ENCODE results near the gene OR10H1. TPM values are rescaled to one million over a fixed set of nuclear protein-coding genes. Genes with fewer than 3 reads are reported as not detected.

Gene OR10H1
- total RNA-seq, 1 donor from 2014 or later: not detected

DNA sequence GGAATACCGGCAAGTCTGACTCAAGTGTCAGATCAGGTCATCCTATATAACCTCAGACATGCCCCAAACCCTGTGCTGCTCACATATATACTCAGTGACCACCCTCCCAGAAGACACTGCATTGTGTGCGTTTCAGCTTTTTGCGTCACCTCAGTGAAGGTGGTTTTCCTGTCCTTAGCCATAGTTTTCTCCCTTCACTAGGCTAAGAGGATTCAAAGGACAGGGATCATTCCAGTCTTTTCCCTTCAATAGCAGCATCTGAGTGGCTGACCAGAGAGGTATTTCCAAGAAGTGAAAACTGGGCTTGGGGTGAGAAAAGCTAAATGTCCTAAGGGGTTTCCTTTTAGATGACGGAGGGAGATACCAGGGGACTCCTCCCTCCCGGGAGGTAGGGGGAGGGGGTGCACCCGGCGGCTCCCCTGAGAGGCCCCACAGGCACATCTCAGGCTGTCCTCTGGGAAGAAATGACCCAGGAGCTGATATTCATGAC lies 12.7 kb upstream of the OR10H1 start:
- H3K4me2 ChIP-seq (ENCODE audit: low read length): no peak overlapping the region
- DNase-seq (ENCODE audit: low read depth) (no peak), FAIRE-seq (no peak)
- no peak overlapping the region for H3K4me3 ChIP-seq (ENCODE audit: insufficient read depth, low read depth, low read length)
- no peaks in the 10 kb centered on the region for H3K36me3 ChIP-seq (ENCODE audit: insufficient read depth, low read length)
- no peaks in the 10 kb centered on the region for H3K4me1 Mint-ChIP-seq (ENCODE audit: low read depth, unreplicated experiment)
- no peaks in the 10 kb centered on the region for H3K36me3 Mint-ChIP-seq (ENCODE audit: low read depth, unreplicated experiment)
- no peaks in the 10 kb centered on the region for H3K27me3 Mint-ChIP-seq (ENCODE audit: low read depth, unreplicated experiment)
- H3K4me1 ChIP-seq (ENCODE audit: insufficient read depth, low read length): no peaks in the 10 kb centered on the region
- no peak overlapping the region for H3K4me3 Mint-ChIP-seq (ENCODE audit: unreplicated experiment)
- H3K9me3 ChIP-seq (ENCODE audit: insufficient read depth, low read depth, low read length): no peaks in the 10 kb centered on the region
- H3K27ac ChIP-seq (ENCODE audit: low read depth, low read length): no peak overlapping the region
- H3K9me3 Mint-ChIP-seq (ENCODE audit: unreplicated experiment): peaks cover 8% of the 10 kb centered on the region
- no peaks in the 10 kb centered on the region for H3K27me3 ChIP-seq (ENCODE audit: insufficient read depth, low read length)
- no peak overlapping the region for H3K9ac ChIP-seq (ENCODE audit: low read length)
- no peak overlapping the region for H2AFZ ChIP-seq (ENCODE audit: low read depth, low read length)
- H3K27ac Mint-ChIP-seq (ENCODE audit: unreplicated experiment): no peak overlapping the region
- no peaks in the 10 kb centered on the region for H3K79me2 ChIP-seq (ENCODE audit: insufficient read depth, low read length)
- H4K20me1 ChIP-seq (ENCODE audit: insufficient read depth, low read length): no peaks in the 10 kb centered on the region
- no peak for TF ChIP-seq EZH2 (IDR thresholded peaks at IDR 0.05; ENCODE audit: insufficient read depth, low read length)
- no peak for TF ChIP-seq CTCF (IDR thresholded peaks at IDR 0.05; ENCODE audit: insufficient read depth, low read depth, low read length)

DNA sequence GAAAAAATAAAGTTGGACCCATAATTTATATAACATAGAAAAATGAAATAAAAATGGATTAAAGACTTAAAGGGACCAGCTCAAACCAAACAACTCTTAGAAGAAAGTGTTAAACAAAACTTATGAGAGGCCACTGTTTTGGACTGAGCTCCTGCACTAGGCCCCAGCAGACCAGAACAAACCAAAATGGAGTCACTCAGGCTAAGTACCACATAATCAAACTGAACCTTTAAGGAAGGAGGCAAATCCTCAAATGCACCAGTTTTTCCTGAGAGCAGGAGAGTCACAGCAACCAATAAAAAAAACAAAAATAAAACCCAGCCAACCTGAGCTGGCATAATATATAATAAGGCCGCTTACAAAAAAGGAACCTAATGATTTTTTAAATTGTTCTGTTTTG lies 10.3 kb upstream of the OR10H1 start:
- no peaks in the 10 kb centered on the region for H3K9me3 ChIP-seq (ENCODE audit: insufficient read depth, low read depth, low read length)
- DNase-seq (ENCODE audit: low read depth) (no peak), FAIRE-seq (no peak)
- no peak overlapping the region for H3K4me2 ChIP-seq (ENCODE audit: low read length)
- no peaks in the 10 kb centered on the region for H3K27me3 ChIP-seq (ENCODE audit: insufficient read depth, low read length)
- Mint-ChIP-seq H3K27me3 (ENCODE audit: low read depth, unreplicated experiment) (no peaks in the 10 kb centered on the region), H3K9me3 (ENCODE audit: unreplicated experiment) (peaks cover 8% of the 10 kb centered on the region), H3K27ac (ENCODE audit: unreplicated experiment) (no peak overlapping the region), H3K4me1 (ENCODE audit: low read depth, unreplicated experiment) (no peaks in the 10 kb centered on the region), H3K4me3 (ENCODE audit: unreplicated experiment) (no peak overlapping the region), H3K36me3 (ENCODE audit: low read depth, unreplicated experiment) (no peaks in the 10 kb centered on the region)
- H2AFZ ChIP-seq (ENCODE audit: low read depth, low read length): no peak overlapping the region
- H3K4me1 ChIP-seq (ENCODE audit: insufficient read depth, low read length): no peaks in the 10 kb centered on the region
- no peak overlapping the region for H3K4me3 ChIP-seq (ENCODE audit: insufficient read depth, low read depth, low read length)
- no peak overlapping the region for H3K9ac ChIP-seq (ENCODE audit: low read length)
- H4K20me1 ChIP-seq (ENCODE audit: insufficient read depth, low read length): no peaks in the 10 kb centered on the region
- no peak overlapping the region for H3K27ac ChIP-seq (ENCODE audit: low read depth, low read length)
- no peaks in the 10 kb centered on the region for H3K79me2 ChIP-seq (ENCODE audit: insufficient read depth, low read length)
- TF ChIP-seq EZH2 (IDR thresholded peaks at IDR 0.05; ENCODE audit: insufficient read depth, low read length) (no peak), CTCF (IDR thresholded peaks at IDR 0.05; ENCODE audit: insufficient read depth, low read depth, low read length) (no peak)
- no peaks in the 10 kb centered on the region for H3K36me3 ChIP-seq (ENCODE audit: insufficient read depth, low read length)

DNA sequence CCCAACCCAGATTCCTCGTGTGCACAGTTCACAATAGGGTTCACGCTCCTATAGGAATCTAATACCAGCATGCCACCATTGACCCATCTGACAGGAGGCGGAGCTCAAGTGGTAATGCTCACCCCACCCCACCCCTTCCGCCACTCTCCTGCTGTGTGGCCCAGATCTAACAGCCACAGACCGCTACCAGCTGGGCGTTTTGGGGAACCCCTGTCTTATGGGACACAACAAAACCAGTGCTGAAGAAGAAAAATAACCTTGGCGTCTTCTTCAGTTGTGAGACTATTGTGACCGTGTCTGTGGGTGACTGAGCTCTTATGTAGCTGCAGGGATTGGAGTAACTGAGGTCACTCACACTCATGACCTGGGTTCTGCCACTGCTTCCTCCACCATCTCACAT lies 5.2 kb upstream of the OR10H1 start:
- H3K36me3 Mint-ChIP-seq (ENCODE audit: low read depth, unreplicated experiment): no peaks in the 10 kb centered on the region
- no peak overlapping the region for H3K4me2 ChIP-seq (ENCODE audit: low read length)
- H3K9me3 ChIP-seq (ENCODE audit: insufficient read depth, low read depth, low read length): no peaks in the 10 kb centered on the region
- H3K27ac Mint-ChIP-seq (ENCODE audit: unreplicated experiment): no peak overlapping the region
- TF ChIP-seq EZH2 (IDR thresholded peaks at IDR 0.05; ENCODE audit: insufficient read depth, low read length) (no peak), CTCF (IDR thresholded peaks at IDR 0.05; ENCODE audit: insufficient read depth, low read depth, low read length) (no peak)
- H3K9ac ChIP-seq (ENCODE audit: low read length): no peak overlapping the region
- DNase-seq (ENCODE audit: low read depth) (no peak), FAIRE-seq (no peak)
- H3K27me3 Mint-ChIP-seq (ENCODE audit: low read depth, unreplicated experiment): no peaks in the 10 kb centered on the region
- peaks cover 14% of the 10 kb centered on the region for H3K9me3 Mint-ChIP-seq (ENCODE audit: unreplicated experiment)
- no peak overlapping the region for H3K4me3 ChIP-seq (ENCODE audit: insufficient read depth, low read depth, low read length)
- H2AFZ ChIP-seq (ENCODE audit: low read depth, low read length): no peak overlapping the region
- no peak overlapping the region for H3K4me3 Mint-ChIP-seq (ENCODE audit: unreplicated experiment)
- H3K4me1 Mint-ChIP-seq (ENCODE audit: low read depth, unreplicated experiment): no peaks in the 10 kb centered on the region
- no peaks in the 10 kb centered on the region for H3K27me3 ChIP-seq (ENCODE audit: insufficient read depth, low read length)
- no peaks in the 10 kb centered on the region for H3K36me3 ChIP-seq (ENCODE audit: insufficient read depth, low read length)
- no peaks in the 10 kb centered on the region for H4K20me1 ChIP-seq (ENCODE audit: insufficient read depth, low read length)
- H3K27ac ChIP-seq (ENCODE audit: low read depth, low read length): no peak overlapping the region
- no peaks in the 10 kb centered on the region for H3K4me1 ChIP-seq (ENCODE audit: insufficient read depth, low read length)
- no peaks in the 10 kb centered on the region for H3K79me2 ChIP-seq (ENCODE audit: insufficient read depth, low read length)

Measured in astrocyte (in vitro differentiated cells and primary cell).